Measurements from ENCODE around the gene CEP85L.

Gene CEP85L

GRCh38 chr6:118502169-118502568, 149.2 kb downstream of the CEP85L start:
- Histone ChIP-seq H3K9me3 (no peaks in the 10 kb centered on the region), H3K36me3 (peaks cover 0 to 9% (median 0%) of the 10 kb centered on the region in 3 donors), H3K27ac (no peak overlapping the region), H3K4me3 (no peak overlapping the region), H3K4me1 (peaks cover 0 to 11% (median 2%) of the 10 kb centered on the region in 4 donors), H3K27me3 (no peaks in the 10 kb centered on the region)
- TF ChIP-seq CTCF (IDR thresholded peaks at IDR 0.05) = no peak
- DNase-seq = no peak
- intact Hi-C loops (cut with DNase I; ENCODE audit: low total_unique reads) = no loop called here

GRCh38 chr6:118501765-118502164, 149.6 kb downstream of the CEP85L start:
- H3K9me3 ChIP-seq = no peaks in the 10 kb centered on the region
- H3K27me3 ChIP-seq = no peaks in the 10 kb centered on the region
- intact Hi-C loops (cut with DNase I; ENCODE audit: low total_unique reads) = loop anchor here (2.0 kb wide), 1 partner anchor 47 kb away; no protein-coding TSS in a partner anchor
- H3K36me3 ChIP-seq = peaks cover 0 to 9% (median 0%) of the 10 kb centered on the region in 3 donors
- H3K4me3 ChIP-seq = no peak overlapping the region
- no peak for TF ChIP-seq CTCF (IDR thresholded peaks at IDR 0.05)
- no peak overlapping the region for H3K27ac ChIP-seq
- DNase-seq = no peak
- peaks cover 0 to 7% (median 0%) of the 10 kb centered on the region in 4 donors for H3K4me1 ChIP-seq

GRCh38 chr6:118501099-118501498, 150.3 kb downstream of the CEP85L start:
- no peaks in the 10 kb centered on the region for H3K27me3 ChIP-seq
- H3K27ac ChIP-seq = no peak overlapping the region
- DNase-seq = no peak
- H3K36me3 ChIP-seq = peaks cover 0 to 9% (median 0%) of the 10 kb centered on the region in 3 donors
- no peaks in the 10 kb centered on the region for H3K9me3 ChIP-seq
- peaks cover 0 to under 1% (median 0%) of the 10 kb centered on the region in 4 donors for H3K4me1 ChIP-seq
- TF ChIP-seq CTCF (IDR thresholded peaks at IDR 0.05) = no peak
- intact Hi-C loops (cut with DNase I; ENCODE audit: low total_unique reads) = loop anchor here (2.0 kb wide), 1 partner anchor 46 kb away; no protein-coding TSS in a partner anchor
- H3K4me3 ChIP-seq = no peak overlapping the region

- no peak for TF ChIP-seq CTCF (IDR thresholded peaks at IDR 0.05)
- no peaks in the 10 kb centered on the region for H3K9me3 ChIP-seq
- intact Hi-C loops (cut with DNase I; ENCODE audit: low total_unique reads) = loop anchor here (2.0 kb wide), 1 partner anchor 46 kb away; no protein-coding TSS in a partner anchor
- H3K4me1 ChIP-seq = no peaks in the 10 kb centered on the region
- H3K4me3 ChIP-seq = no peak overlapping the region
- H3K36me3 ChIP-seq = peaks cover 0 to 14% (median 2%) of the 10 kb centered on the region in 3 donors
- DNase-seq = no peak
- no peaks in the 10 kb centered on the region for H3K27me3 ChIP-seq
- H3K27ac ChIP-seq = no peak overlapping the region
These were observed 151.0 kb downstream of the CEP85L start for GRCh38 chr6:118500130-118501015.

- Histone ChIP-seq H3K4me1 (peaks cover 0 to 20% (median 0%) of the 10 kb centered on the region in 4 donors), H3K4me3 (no peak overlapping the region), H3K27ac (no peak overlapping the region), H3K9me3 (no peaks in the 10 kb centered on the region), H3K27me3 (no peaks in the 10 kb centered on the region), H3K36me3 (peaks cover 0 to 15% (median 9%) of the 10 kb centered on the region in 3 donors)
- no peak for TF ChIP-seq CTCF (IDR thresholded peaks at IDR 0.05)
- no peak for DNase-seq
- intact Hi-C loops (cut with DNase I; ENCODE audit: low total_unique reads) = no loop called here
These were observed 155.7 kb downstream of the CEP85L start for GRCh38 chr6:118495485-118496280.
